Measurements from ENCODE around the gene NBPF4.
"Not testable (repeated sequence)": the region's sequence is repeated elsewhere in the genome, so short reads cannot be mapped to it uniquely, and the experiment has no call there.

NBPF4 gene

DNA sequence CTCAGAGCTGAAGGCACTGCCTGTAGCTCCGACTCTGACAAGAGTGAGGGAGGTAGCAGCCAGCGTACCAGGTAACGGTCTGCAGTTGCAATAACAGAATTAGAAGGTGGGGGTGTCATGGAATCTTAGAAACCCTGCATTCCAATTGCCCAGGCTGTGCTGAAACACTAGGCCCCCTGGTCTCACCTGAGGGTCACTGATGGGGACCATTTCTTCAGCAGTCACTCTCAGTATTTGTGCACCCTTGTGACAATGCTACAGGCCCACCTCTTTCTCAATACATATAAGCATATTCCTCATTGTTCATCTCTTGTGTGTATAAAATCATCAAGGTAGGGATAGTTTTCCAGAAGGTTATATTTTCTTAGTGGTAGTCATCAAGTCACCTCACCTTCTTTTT, at the start of gene NBPF4:
TSS of gene NBPF4 (minus strand) at position 101 of the 400 bp plus-strand sequence. CDS start 315 bp downstream, outside the sequence.
- not testable (repeated sequence) for ATAC-seq, H3K4me3 Mint-ChIP-seq, H3K36me3 Mint-ChIP-seq

DNA sequence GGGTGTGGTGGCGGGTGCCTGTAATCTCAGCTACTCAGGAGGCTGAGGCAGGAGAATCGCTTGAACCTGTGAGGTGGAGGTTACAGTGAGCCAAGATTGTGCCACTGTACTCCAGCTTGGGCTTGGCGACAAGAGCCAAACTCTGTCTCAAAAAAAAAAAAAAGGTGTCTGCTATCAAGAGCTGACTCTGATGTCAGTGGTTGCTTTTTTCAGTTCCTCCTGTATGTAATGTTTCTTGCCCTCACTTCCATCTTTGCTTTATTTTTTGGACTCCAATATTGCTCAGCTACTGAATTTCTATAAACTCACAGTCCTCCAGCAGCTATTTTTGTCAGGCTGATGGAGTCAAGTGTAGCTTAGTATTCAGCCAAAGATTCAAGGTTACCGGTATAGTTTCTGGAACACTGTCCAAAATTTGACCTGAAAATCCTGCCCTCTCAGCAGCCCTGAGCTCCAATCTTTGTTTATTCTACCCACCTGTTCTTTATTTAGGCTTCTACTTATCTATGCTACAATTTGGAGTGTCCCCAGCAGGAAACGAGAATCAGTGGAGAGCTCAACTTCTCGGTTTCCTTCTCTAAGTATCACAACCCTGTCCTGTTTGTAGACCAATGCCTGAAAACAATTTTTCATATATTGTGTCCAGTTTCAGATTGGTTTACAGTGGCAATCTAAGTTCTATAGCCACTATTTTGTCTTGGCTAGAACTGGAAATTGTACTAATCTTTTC, 38.8 kb upstream of the NBPF4 start:
- H3K27me3 Mint-ChIP-seq, H3K27ac Mint-ChIP-seq, H3K4me1 Mint-ChIP-seq, H3K9me3 Mint-ChIP-seq, H3K4me3 Mint-ChIP-seq, H3K36me3 Mint-ChIP-seq, ATAC-seq: not testable (repeated sequence)

More for the DNA sequence above, at the start of gene NBPF4:
- not testable (repeated sequence) for H3K27ac Mint-ChIP-seq, H3K4me1 Mint-ChIP-seq, H3K9me3 Mint-ChIP-seq, H3K27me3 Mint-ChIP-seq

DNA sequence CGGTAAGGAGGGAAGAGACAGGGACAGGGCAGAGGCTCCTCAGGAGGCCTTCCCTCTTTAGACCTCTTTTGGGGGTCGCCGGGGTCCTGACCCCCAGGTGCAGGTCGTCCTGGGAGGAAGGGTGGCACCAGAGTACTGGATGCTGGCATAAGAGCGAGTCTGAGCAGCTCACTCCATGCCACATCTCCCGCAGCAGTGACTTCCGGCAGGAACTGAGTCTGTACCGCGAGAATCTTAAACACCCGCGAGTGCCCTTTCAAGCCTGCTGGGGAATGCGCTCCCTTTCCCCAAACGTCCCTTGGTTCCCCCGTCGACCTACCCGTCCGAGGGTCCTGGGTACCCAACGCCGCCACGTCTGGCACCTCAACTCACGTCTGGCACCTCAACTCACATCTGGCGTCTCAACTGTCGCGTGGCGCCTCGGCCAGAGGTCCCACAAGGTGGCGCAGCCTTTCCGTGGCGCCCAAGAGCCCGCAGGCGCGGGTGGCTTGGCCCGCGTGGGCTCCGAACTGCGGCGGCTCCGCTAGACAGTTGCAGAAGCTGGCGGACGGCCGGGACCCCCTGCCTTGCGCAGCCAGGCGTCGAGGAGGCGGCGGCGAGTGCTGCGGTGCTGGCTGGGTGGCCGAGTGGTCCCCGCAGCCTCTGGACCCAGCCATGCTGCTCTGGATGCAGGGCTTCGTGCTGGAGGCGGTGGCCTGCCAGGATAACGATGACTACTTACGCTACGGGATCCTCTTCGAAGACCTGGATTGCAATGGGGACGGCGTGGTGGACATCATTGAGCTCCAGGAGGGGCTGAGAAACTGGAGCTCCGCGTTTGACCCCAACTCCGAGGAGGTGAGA, 28.8 kb upstream of the NBPF4 start:
- not testable (repeated sequence) for H3K27me3 Mint-ChIP-seq, H3K4me1 Mint-ChIP-seq, H3K27ac Mint-ChIP-seq, H3K36me3 Mint-ChIP-seq, H3K9me3 Mint-ChIP-seq, H3K4me3 Mint-ChIP-seq
- ATAC-seq, result peak; percentile 69

DNA sequence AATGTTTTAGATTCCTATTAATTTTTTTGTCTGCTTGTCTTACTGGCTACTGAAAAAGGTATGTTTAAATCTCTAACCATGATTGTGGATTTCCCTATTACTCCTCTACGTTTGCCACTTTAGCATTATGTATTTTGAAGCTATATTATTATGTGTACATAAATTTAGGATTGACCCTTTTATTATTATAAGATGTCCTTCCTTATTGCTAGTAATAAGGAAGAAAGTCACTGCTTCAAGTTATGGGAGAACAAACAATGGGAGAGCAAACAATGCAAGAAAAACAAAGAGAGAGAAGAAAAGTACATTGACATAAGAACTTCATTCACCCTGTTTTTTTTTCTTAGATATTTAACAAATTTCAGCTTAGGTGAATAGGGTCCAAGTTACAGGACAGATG, 23.2 kb upstream of the NBPF4 start:
- not testable (repeated sequence) for ATAC-seq, H3K27ac Mint-ChIP-seq, H3K9me3 Mint-ChIP-seq, H3K4me1 Mint-ChIP-seq, H3K27me3 Mint-ChIP-seq, H3K36me3 Mint-ChIP-seq, H3K4me3 Mint-ChIP-seq

- H3K4me1 Mint-ChIP-seq, ATAC-seq, H3K9me3 Mint-ChIP-seq, H3K36me3 Mint-ChIP-seq, H3K27me3 Mint-ChIP-seq, H3K27ac Mint-ChIP-seq, H3K4me3 Mint-ChIP-seq: not testable (repeated sequence)
These were observed 18.1 kb upstream of the NBPF4 start for GRCh38 chr1:108261967-108262366.

GRCh38 chr1:108261519-108261918, 17.6 kb upstream of the NBPF4 start:
- H3K36me3 Mint-ChIP-seq, H3K9me3 Mint-ChIP-seq, H3K27me3 Mint-ChIP-seq, H3K27ac Mint-ChIP-seq, H3K4me1 Mint-ChIP-seq, ATAC-seq, H3K4me3 Mint-ChIP-seq: not testable (repeated sequence)

DNA sequence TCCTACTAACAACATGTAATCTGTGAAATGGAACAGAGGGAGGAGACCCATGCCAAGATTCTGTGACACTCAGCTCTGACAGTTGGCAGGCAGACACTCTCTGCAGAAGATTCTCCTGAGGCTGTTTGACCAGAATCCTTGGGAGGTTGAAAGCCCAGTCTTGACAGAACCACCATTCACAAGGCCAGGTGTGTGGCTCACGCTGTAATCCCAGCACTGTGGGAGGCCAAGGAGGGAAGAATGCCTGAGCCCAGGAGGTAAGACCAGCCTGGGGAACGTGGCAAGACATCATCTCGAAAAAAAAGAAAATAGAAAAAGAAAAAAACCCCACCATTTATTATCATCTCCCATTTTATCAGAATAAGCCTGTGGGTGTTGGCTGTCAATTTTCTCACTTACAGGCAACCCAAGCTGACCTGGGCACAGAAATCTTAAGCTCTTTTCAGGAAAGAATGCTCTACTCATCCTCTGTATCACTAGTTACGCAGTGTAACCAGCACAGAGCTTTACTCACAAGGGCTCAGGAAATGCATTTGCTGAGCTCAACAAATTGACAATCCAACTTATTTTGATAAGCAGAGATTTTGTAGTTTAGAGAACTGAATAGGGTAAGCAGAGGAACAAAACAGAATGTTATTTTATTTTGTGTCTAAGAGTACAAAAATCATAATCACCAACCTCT, 16.8 kb upstream of the NBPF4 start:
- not testable (repeated sequence) for ATAC-seq, H3K36me3 Mint-ChIP-seq, H3K9me3 Mint-ChIP-seq, H3K27me3 Mint-ChIP-seq, H3K27ac Mint-ChIP-seq, H3K4me3 Mint-ChIP-seq, H3K4me1 Mint-ChIP-seq

DNA sequence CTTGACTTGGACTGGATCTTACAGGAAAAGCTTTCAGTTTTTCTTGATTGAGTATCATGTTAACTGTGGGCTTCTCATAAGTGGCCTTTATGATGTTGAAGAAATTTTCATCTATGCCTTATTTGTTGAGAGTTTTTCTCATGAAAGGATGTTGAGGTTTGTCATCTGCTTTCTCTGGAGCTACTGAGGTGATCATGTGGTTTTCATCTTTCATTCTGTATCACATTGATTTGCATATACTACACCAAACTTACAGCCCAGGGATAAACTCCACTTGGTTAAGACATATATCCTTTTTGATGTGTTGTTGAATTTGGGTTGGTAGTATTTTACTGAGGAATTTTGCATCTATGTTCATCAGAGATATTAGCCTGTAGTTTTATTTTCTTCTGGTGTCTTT, 11.6 kb upstream of the NBPF4 start:
- not testable (repeated sequence) for H3K4me3 Mint-ChIP-seq, H3K27ac Mint-ChIP-seq, H3K9me3 Mint-ChIP-seq, H3K27me3 Mint-ChIP-seq, H3K36me3 Mint-ChIP-seq, H3K4me1 Mint-ChIP-seq
- peak; percentile 66 for ATAC-seq

DNA sequence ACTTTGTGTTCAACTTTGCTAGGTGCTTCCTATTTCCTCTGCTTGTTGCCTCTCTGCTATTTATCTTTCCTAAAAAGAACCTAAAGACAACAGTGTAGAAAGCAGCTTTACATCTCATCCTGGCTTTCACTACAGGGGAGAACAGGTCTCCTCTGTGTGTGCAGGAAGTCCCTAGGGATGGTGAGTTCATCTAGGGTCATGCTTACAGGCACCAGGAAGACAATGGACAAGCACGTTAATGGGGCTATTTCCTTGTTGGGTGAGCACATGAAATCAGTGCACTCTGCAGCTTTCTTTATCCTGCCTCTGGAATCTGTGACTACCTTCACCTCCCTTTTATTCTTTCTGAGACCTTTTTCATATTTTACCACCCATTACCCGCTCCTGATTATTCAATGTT, 4.5 kb downstream of the NBPF4 start:
- not testable (repeated sequence) for ATAC-seq, H3K4me1 Mint-ChIP-seq, H3K9me3 Mint-ChIP-seq, H3K27ac Mint-ChIP-seq, H3K27me3 Mint-ChIP-seq, H3K4me3 Mint-ChIP-seq, H3K36me3 Mint-ChIP-seq

GRCh38 chr1:108235308-108235707, 8.6 kb downstream of the NBPF4 start:
- H3K4me3 Mint-ChIP-seq, ATAC-seq, H3K27me3 Mint-ChIP-seq, H3K36me3 Mint-ChIP-seq, H3K4me1 Mint-ChIP-seq, H3K27ac Mint-ChIP-seq, H3K9me3 Mint-ChIP-seq: not testable (repeated sequence)

DNA sequence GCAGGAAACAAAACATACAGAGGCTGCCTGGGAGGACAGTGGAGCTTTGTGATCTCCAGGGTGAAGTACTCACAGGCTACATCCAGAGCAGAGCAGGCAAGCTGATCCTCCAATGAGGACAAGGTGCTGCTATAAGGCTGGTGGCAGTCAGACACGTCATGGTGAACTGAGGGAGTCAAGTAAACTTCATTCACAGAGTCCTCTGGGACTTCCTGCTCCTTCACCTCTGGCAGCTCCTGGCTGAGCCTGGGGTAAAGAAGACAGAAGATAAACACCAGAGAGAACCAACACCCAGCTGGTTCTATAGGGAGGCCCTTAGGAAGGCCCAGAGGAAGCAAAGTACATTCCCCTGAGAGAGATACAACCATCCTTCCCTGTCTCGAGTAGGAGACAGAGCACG, 11.7 kb downstream of the NBPF4 start:
- ATAC-seq, H3K27me3 Mint-ChIP-seq, H3K9me3 Mint-ChIP-seq: not testable (repeated sequence)

DNA sequence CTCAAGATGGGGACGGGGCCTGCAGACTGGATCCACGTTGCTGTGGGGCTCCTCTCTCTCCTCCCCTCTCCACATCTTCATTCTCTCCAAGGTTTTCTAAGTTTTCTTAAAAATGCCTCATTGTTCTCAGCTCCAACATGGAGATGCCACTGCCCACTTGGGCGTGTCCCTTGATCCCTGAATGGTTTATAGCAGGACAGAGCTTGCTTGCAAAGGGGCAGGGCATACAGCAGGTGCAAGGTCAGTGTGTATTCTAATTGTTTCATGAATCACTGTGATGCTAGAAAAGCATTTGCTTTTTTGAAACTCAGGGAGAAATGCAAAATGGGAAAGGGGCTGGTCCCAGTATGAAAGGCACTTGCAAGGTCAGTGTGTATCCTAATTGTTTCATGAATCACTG, 13.9 kb downstream of the NBPF4 start:
- not testable (repeated sequence) for H3K4me1 Mint-ChIP-seq, H3K9me3 Mint-ChIP-seq, ATAC-seq, H3K36me3 Mint-ChIP-seq, H3K4me3 Mint-ChIP-seq, H3K27me3 Mint-ChIP-seq, H3K27ac Mint-ChIP-seq

More for the DNA sequence above, 11.7 kb downstream of the NBPF4 start:
- H3K36me3 Mint-ChIP-seq, H3K4me3 Mint-ChIP-seq, H3K27ac Mint-ChIP-seq, H3K4me1 Mint-ChIP-seq: not testable (repeated sequence)

DNA sequence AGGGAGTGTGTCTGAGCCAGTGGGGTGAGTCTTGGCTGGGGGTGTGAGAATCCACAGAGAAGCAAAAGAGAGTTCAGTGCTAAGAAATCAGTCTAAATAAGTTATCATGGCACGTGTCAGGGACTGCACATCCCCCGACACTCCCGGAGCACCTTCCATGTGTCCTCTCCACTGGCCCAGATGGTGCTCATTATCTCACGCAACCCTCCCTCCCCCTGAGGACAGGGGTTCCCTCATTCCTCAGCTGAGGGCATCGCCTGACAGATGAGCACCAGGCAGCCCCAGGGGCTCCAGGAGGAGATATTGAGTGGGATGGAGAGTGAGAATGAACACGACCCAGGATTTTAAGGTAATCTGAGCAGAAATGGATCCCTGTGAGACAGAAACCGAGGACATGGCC, 16.1 kb downstream of the NBPF4 start:
- not testable (repeated sequence) for ATAC-seq, H3K4me3 Mint-ChIP-seq, H3K36me3 Mint-ChIP-seq, H3K27me3 Mint-ChIP-seq, H3K4me1 Mint-ChIP-seq, H3K27ac Mint-ChIP-seq, H3K9me3 Mint-ChIP-seq

DNA sequence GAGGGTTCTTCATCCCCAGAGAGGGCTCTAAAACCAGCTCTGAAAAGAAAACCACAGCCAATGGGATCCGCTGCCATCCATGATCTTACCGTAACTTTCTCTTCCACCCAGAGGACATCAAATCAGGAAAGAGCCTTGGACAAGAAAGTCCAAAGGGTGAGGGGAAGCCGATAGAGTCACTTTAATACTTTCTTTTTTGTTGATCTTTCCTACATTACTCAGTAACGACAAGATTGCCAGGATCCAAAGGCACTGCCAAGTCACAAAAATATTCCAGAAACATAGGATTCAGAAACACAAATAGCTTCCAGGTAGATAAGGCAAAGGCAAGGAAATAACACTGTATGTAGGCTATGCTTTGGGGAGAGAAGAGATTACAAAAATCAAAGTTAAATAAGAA, 17.0 kb downstream of the NBPF4 start:
- not testable (repeated sequence) for H3K36me3 Mint-ChIP-seq, ATAC-seq, H3K4me1 Mint-ChIP-seq, H3K9me3 Mint-ChIP-seq, H3K27ac Mint-ChIP-seq, H3K27me3 Mint-ChIP-seq, H3K4me3 Mint-ChIP-seq

GRCh38 chr1:108223226-108223625, 20.6 kb downstream of the NBPF4 start:
- not testable (repeated sequence) for H3K9me3 Mint-ChIP-seq, H3K4me3 Mint-ChIP-seq, H3K27me3 Mint-ChIP-seq, H3K36me3 Mint-ChIP-seq, ATAC-seq, H3K27ac Mint-ChIP-seq, H3K4me1 Mint-ChIP-seq
